ENCODE measurements around the gene BRD9.

GRCh38 chr5:860506-861150 lies 32.0 kb downstream of the BRD9 start:
- TF ChIP-seq, protein P1, sequence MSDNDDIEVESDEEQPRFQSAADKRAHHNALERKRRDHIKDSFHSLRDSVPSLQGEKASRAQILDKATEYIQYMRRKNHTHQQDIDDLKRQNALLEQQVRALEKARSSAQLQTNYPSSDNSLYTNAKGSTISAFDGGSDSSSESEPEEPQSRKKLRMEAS (IDR thresholded peaks at IDR 0.05; ENCODE audit: insufficient read depth, insufficient read length) = no peak
- TF ChIP-seq, protein P2, sequence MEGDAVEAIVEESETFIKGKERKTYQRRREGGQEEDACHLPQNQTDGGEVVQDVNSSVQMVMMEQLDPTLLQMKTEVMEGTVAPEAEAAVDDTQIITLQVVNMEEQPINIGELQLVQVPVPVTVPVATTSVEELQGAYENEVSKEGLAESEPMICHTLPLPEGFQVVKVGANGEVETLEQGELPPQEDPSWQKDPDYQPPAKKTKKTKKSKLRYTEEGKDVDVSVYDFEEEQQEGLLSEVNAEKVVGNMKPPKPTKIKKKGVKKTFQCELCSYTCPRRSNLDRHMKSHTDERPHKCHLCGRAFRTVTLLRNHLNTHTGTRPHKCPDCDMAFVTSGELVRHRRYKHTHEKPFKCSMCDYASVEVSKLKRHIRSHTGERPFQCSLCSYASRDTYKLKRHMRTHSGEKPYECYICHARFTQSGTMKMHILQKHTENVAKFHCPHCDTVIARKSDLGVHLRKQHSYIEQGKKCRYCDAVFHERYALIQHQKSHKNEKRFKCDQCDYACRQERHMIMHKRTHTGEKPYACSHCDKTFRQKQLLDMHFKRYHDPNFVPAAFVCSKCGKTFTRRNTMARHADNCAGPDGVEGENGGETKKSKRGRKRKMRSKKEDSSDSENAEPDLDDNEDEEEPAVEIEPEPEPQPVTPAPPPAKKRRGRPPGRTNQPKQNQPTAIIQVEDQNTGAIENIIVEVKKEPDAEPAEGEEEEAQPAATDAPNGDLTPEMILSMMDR (IDR thresholded peaks at IDR 0.05; ENCODE audit: extremely low read depth in 1 of 2, insufficient read depth in 1 of 2, low read depth in 1 of 2, low read length in 2 of 2) = no peak
- no peak for TF ChIP-seq EZH2 (IDR thresholded peaks at IDR 0.05; ENCODE audit: borderline replicate concordance, low read depth, low read length, severe bottlenecking)

Data from endothelial cell of umbilical vein (primary cell).